Loucy (cell line): Measurements from ENCODE around the gene MACROD2.

Experiments
- H2AFZ ChIP-seq: fragments of 200-600 bp; sonication (generic); 2 replicates; pipeline ENCODE4 v1.6.0; 2016; ENCODE audit warnings: antibody characterized with exemption, mild to moderate bottlenecking, low read length, moderate library complexity
- H3F3A ChIP-seq: fragments of 200-600 bp; 2 replicates; pipeline ENCODE4 v1.6.0; 2016; ENCODE audit warnings: antibody characterized with exemption, low read depth, mild to moderate bottlenecking
- H3K27me3 ChIP-seq: fragments of 200-600 bp; sonication (generic); 2 replicates; pipeline ENCODE4 v1.6.1; 2014; ENCODE audit warnings: low read length, mild to moderate bottlenecking; ENCODE audit not compliant: insufficient read depth, poor library complexity, severe bottlenecking
- H3K36me3 ChIP-seq: fragments of 200-600 bp; sonication (generic); 2 replicates; pipeline ENCODE4 v1.6.1; 2016; ENCODE audit warnings: low read length; ENCODE audit not compliant: insufficient read depth
- H3K4me1 ChIP-seq: fragments of 200-600 bp; sonication (generic); 2 replicates; pipeline ENCODE4 v1.5.1; 2014; ENCODE audit warnings: low read length, mild to moderate bottlenecking; ENCODE audit not compliant: insufficient read depth, poor library complexity, severe bottlenecking
- H3K4me2 ChIP-seq: fragments of 200-600 bp; sonication (generic); 2 replicates; pipeline ENCODE4 v1.6.0; 2014; ENCODE audit warnings: antibody characterized with exemption, low read length, low read depth, mild to moderate bottlenecking; ENCODE audit not compliant: poor library complexity, severe bottlenecking
- H3K4me3 ChIP-seq: fragments of 200-600 bp; sonication (generic); 2 replicates; pipeline ENCODE4 v1.5.1; 2014; ENCODE audit warnings: low read length, mild to moderate bottlenecking, mixed read lengths; ENCODE audit not compliant: poor library complexity, severe bottlenecking
- H3K79me2 ChIP-seq: fragments of 200-600 bp; sonication (generic); 2 replicates; pipeline ENCODE4 v1.6.1; 2014; ENCODE audit warnings: low read length; ENCODE audit not compliant: insufficient read depth
- H3K9ac ChIP-seq: fragments of 200-600 bp; sonication (generic); 2 replicates; pipeline ENCODE4 v1.6.0; 2014; ENCODE audit warnings: mild to moderate bottlenecking, low read depth, low read length, moderate library complexity; ENCODE audit not compliant: poor library complexity, severe bottlenecking
- H3K9me2 ChIP-seq: fragments of 200-600 bp; sonication (generic); replicated peaks from 2 replicates; pipeline ENCODE4 v1.6.1; 2016; ENCODE audit warnings: low read depth, low read length, mixed read lengths
- H3K9me3 ChIP-seq: fragments of 200-600 bp; sonication (generic); 2 replicates; pipeline ENCODE4 v1.6.1; 2014; ENCODE audit warnings: mild to moderate bottlenecking, antibody characterized with exemption, low read length, low read depth; ENCODE audit not compliant: insufficient read depth
- H4K20me1 ChIP-seq: fragments of 200-600 bp; sonication (generic); 2 replicates; pipeline ENCODE4 v1.6.0; 2014; ENCODE audit warnings: antibody characterized with exemption, low read length, mild to moderate bottlenecking; ENCODE audit not compliant: insufficient read depth, poor library complexity, severe bottlenecking
- CTCF ChIP-seq: fragments of 200-600 bp; sonication (generic); conservative IDR thresholded peaks from 2 replicates; pipeline ENCODE4 v1.5.1; 2014; ENCODE audit warnings: mild to moderate bottlenecking, antibody characterized with exemption, low read length
- EZH2phosphoT487 ChIP-seq: fragments of 200-600 bp; IDR thresholded peaks from 2 replicates; pipeline ENCODE4 v1.6.1; 2018; ENCODE audit warnings: antibody characterized with exemption, mild to moderate bottlenecking, moderate library complexity, borderline replicate concordance

Gene MACROD2

GRCh38 chr20:14295238-14295637 is 299.9 kb downstream of the MACROD2 start:
- no peak overlapping the region for H3K4me3 ChIP-seq

GRCh38 chr20:14295770-14296309 is 300.5 kb downstream of the MACROD2 start:
- Histone ChIP-seq H3K9me3 (no peaks in the 10 kb centered on the region), H3K4me3 (no peak overlapping the region), H3F3A (no peaks in the 10 kb centered on the region), H3K27me3 (no peaks in the 10 kb centered on the region), H4K20me1 (no peaks in the 10 kb centered on the region), H3K79me2 (no peaks in the 10 kb centered on the region), H2AFZ (no peak overlapping the region), H3K9ac (no peak overlapping the region), H3K36me3 (no peaks in the 10 kb centered on the region), H3K4me2 (no peak overlapping the region), H3K9me2 (no peaks in the 10 kb centered on the region), H3K4me1 (no peaks in the 10 kb centered on the region)
- no peak for TF ChIP-seq CTCF
- no peak for TF ChIP-seq EZH2phosphoT487

More at GRCh38 chr20:14295238-14295637, 299.9 kb downstream of the MACROD2 start:
- Histone ChIP-seq H3K4me1 (no peaks in the 10 kb centered on the region), H2AFZ (no peak overlapping the region), H4K20me1 (no peaks in the 10 kb centered on the region), H3K36me3 (no peaks in the 10 kb centered on the region), H3K4me2 (no peak overlapping the region), H3F3A (no peaks in the 10 kb centered on the region), H3K27me3 (no peaks in the 10 kb centered on the region), H3K79me2 (no peaks in the 10 kb centered on the region), H3K9ac (no peak overlapping the region), H3K9me3 (no peaks in the 10 kb centered on the region), H3K9me2 (no peaks in the 10 kb centered on the region)
- TF ChIP-seq CTCF, result no peak

GRCh38 chr20:14299831-14300230 is 304.5 kb downstream of the MACROD2 start:
- H4K20me1 ChIP-seq, result no peaks in the 10 kb centered on the region
- no peaks in the 10 kb centered on the region for H3K9me2 ChIP-seq
- no peak overlapping the region for H3K4me3 ChIP-seq
- TF ChIP-seq EZH2phosphoT487 (no peak), CTCF (no peak)
- no peaks in the 10 kb centered on the region for H3F3A ChIP-seq
- no peak overlapping the region for H3K9ac ChIP-seq
- no peaks in the 10 kb centered on the region for H3K9me3 ChIP-seq
- H3K4me2 ChIP-seq, result no peak overlapping the region
- no peak overlapping the region for H2AFZ ChIP-seq
- no peaks in the 10 kb centered on the region for H3K27me3 ChIP-seq
- no peaks in the 10 kb centered on the region for H3K4me1 ChIP-seq
- H3K79me2 ChIP-seq, result no peaks in the 10 kb centered on the region
- H3K36me3 ChIP-seq, result no peaks in the 10 kb centered on the region
